GM21381 (cell line): Measurements from ENCODE around the gene COG1.
"Not testable (repeated sequence)": the region's sequence is repeated elsewhere in the genome, so short reads cannot be mapped to it uniquely, and the experiment has no call there.

Experiments used
- ATAC-seq: cut with Tn5 transposase; IDR thresholded peaks from one replicate; pipeline ENCODE4 v1.9.1; 2021; ENCODE audit warnings: mild to moderate bottlenecking, moderate library complexity; ENCODE audit not compliant: unreplicated experiment

The COG1 gene

GRCh38 chr17:73192894-73193701, at the start of gene COG1:
TSS of gene COG1 (plus strand) at chr17:73193055. CDS start at chr17:73193070, 15 bp downstream.
- ATAC-seq, result peak; percentile 67

DNA sequence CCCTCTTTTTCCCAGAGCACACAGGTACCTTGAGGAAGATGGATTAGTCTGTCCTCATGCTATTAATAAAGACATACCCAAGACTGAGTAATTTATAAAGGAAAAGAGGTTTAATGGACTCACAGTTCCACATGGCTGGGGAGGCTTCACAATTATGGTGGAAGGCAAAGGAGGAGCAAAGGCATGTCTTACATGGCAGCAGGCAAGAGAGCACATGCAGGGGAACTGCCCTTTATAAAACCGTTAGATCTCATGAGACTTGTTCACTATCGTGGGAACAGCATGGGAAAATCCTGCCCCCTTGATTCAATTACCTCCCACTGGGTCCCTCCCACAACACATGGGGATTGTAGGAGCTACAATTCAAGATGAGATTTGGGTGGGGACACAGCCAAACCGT, 48.6 kb upstream of the COG1 start:
- not testable (repeated sequence) for ATAC-seq

GRCh38 chr17:73145641-73146040, 47.2 kb upstream of the COG1 start:
- ATAC-seq, result no peak

GRCh38 chr17:73147791-73148190, 45.1 kb upstream of the COG1 start:
- ATAC-seq, result not testable (repeated sequence)

DNA sequence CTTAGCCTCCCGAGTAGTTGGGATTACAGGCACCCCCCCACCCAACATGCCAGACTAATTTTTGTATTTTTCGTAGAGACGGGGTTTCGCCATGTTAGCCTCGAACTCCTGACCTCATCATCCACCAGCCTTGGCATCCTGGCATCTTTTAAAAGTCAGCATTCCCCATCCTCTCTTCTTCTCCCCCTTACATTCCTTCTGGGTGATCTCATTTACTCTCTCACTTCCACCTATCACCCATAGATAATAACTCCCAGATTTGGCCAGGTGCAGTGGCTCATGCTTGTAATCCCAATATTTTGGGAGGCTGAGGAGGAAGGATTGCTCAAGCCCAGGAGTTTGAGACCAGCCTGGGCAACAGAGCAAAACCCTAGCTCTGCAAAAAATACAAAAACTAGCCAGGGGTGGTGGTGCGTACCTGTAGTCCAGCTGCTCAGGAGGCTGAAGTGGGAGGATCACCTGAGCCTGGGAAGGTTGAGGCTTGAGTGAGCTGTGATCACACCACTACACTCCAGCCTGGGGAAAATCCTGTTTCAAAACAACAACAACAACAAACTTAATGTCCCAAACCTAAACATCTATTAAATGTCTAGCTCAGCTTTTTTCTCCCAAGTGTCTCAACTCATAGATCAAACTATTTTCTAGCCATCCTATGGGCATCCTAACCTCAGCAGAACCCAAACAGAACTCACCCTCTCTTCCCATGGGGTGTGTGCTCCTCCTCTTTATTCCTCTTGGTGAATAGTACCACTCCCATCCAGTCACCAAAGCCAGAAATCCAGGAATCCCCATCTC, 44.1 kb upstream of the COG1 start:
- ATAC-seq, result no peak

DNA sequence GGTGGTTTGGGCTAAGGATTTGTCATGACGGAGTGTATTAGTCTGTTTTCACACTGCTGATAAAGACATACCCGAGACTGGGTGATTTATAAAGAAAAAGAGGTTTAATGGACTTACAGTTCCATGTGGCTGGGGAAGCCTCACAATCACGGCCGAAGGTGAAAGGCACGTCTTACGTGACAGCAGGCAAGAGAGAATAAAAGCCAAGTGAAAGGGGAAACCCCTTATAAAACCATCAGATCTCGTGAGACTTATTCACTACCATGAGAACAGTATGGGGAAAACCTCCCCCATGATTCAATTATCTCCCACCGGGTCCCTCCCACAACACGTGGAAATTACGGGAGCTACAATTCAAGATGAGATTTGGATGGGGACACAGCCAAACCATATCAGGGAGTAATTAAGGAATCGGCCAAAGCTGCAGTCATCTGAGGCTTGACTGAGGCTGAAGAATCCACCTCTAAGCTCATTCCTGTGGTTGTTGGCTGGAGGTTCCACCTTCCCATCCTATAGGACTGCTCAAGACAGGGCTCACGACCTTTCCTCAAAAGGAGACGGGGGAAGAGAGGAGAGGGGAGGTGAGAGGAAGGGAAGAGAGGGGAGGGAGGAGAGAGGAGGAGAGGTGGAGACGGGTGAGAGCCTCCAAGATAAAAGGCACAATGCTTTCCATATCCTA, 42.1 kb upstream of the COG1 start:
- not testable (repeated sequence) for ATAC-seq

GRCh38 chr17:73151916-73152632, 40.8 kb upstream of the COG1 start:
- ATAC-seq, result no peak

- peak; percentile 5 for ATAC-seq
These were observed 37.3 kb upstream of the COG1 start for GRCh38 chr17:73155410-73156165.

DNA sequence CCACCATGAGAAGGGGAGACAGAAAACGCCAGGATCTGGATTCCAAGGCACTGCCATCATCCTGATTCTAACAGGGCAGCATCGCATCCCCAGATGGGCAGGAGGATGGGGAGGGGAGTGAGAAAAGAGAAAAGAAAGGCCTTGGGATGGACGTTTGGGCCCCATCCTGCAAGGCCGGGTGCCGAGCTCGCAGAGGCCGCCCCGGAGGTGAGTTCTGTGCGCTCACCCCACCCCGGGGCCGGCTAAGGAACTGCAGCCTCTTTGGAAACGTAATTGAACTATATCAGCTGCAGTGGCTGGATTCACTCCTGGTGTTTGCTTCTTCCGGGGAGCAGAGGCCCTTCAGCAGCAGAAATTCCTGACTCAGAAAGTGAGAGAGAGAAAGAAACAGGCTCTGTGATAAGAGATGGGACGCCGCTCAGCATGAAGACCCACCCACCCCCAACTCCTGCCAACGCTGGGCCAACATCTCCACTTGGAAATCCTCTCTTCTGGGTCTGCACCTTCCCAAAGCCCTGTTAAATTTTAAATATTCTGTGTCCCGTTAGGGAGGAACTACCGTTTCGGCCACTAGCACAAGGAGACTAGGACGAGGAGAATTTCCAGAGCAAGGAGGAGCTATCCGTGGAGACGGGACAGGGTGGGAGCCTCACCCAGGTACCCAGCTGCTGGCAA, 36.6 kb upstream of the COG1 start:
- ATAC-seq, result peak; percentile 80

GRCh38 chr17:73156887-73157520, 35.9 kb upstream of the COG1 start:
- no peak for ATAC-seq

GRCh38 chr17:73157521-73157890, 35.3 kb upstream of the COG1 start:
- no peak for ATAC-seq

- no peak for ATAC-seq
These were observed 34.7 kb upstream of the COG1 start for GRCh38 chr17:73158133-73158532.

DNA sequence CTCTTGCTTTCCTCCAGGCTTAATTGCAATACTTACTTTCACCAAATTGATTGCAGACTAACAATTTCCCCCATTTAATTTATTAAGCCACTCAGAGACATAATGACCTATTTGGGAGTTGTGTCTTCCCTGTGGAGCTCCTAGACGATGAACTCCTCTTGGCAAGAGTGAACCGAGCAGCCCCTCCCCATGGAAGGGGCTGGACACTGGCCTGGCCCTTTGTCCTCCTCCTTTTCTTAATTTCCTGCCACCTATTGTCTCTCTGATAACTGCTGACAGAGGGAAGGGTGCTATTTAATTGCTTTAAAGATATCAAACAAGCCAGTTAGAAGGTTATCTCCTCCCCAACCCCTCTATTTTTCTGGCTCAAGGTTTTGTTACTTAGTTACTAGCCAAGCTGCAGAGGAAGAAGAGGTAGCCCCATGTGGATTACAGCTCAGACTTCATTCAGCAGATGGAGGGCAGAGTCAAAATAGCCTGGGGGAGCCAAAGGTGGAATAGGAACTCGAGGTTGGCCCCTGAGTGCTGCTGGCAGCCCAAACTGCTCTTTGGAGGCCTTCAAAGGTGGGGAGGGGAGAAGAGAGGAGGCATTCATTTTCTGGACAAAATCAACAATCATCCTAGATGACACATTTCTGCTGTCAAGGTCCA, 31.8 kb upstream of the COG1 start:
- ATAC-seq, result no peak

DNA sequence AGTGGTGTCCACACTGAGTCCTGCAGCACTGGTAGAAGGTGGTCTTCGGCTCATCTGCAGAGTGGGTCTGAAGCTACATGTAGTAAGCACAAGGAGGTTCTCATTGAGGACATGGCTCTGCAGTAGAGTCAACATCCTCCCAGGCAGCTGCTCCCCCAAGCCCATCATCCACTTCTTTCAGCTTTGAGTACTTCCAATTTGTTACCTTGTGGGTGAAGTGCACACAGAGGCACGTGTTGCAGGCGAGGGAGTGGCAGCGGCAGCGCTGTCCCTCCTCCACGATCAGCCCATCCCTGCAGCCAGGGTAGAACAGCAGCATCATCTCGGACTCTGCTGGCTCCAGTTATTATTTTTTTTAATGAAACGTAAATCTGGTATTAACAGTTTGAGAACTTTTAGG, 29.8 kb upstream of the COG1 start:
- ATAC-seq, result no peak

GRCh38 chr17:73165616-73166404, 27.0 kb upstream of the COG1 start:
- ATAC-seq, result no peak

GRCh38 chr17:73166731-73167581, 25.9 kb upstream of the COG1 start:
- ATAC-seq, result no peak

DNA sequence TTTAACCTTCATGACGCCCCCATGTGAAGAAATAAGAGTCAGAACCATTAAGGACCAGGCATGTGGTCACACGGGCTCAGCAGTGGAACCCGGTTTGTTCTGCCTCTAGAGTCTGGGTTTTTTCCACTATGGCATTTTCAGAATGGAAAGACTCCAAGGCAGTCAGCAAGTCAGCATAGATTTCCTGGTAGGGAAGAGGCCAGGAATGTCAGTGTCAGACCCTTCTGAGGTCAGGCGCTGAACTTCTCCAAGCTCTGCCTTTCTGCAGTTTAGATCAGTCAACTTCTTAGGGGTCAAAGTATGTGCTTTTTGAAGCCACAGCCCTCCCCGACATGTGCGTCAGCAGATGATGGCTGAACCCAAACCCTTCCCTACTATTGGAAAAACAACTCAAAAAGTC, 24.2 kb upstream of the COG1 start:
- ATAC-seq, result no peak
